ENCODE data around the gene PLAAT5. TPM values are rescaled to one million over a fixed set of nuclear protein-coding genes. Genes with fewer than 3 reads are reported as not detected.

Gene PLAAT5
- total and polyA plus RNA-seq, 2 of the 8 experiments (the other 6 are each of a cell fraction or from before 2014, with no cell fraction given): 16.0 to 18.7 TPM

- TF ChIP-seq CTBP2 (IDR thresholded peaks at IDR 0.05; ENCODE audit: borderline replicate concordance, insufficient read depth, insufficient read length, low read length) (no peak), SIX5 (IDR thresholded peaks at IDR 0.05; ENCODE audit: low read depth, low read length) (no peak), YY1 (IDR thresholded peaks at IDR 0.05; ENCODE audit: low read depth, low read length) (no peak), CREB1 (IDR thresholded peaks at IDR 0.05) (no peak), GTF2F1 (IDR thresholded peaks at IDR 0.05; ENCODE audit: borderline replicate concordance, low read depth, low read length) (no peak), CBX8 (IDR thresholded peaks at IDR 0.05; ENCODE audit: borderline replicate concordance, low read depth, low read length) (no peak), KDM4A (IDR thresholded peaks at IDR 0.05; ENCODE audit: low read depth, low read length, severe bottlenecking) (peak; percentile 38), SP2 (IDR thresholded peaks at IDR 0.05; ENCODE audit: low read length) (no peak), GABPA (IDR thresholded peaks at IDR 0.05; ENCODE audit: borderline replicate concordance, insufficient read depth, low read length) (no peak), FOSL1 (IDR thresholded peaks at IDR 0.05; ENCODE audit: insufficient read depth, low read depth, low read length) (no peak), JUND (IDR thresholded peaks at IDR 0.05; ENCODE audit: low read length) (no peak), SUZ12 (IDR thresholded peaks at IDR 0.05; ENCODE audit: low read length) (no peak), RXRA (IDR thresholded peaks at IDR 0.05; ENCODE audit: insufficient read depth, low read depth, low read length) (no peak), POU5F1 (IDR thresholded peaks at IDR 0.05; ENCODE audit: low read depth, low read length) (no peak), TAF1 (IDR thresholded peaks at IDR 0.05; ENCODE audit: low read depth, low read length) (0 out of 2 replicates have a peak, but pooled peaks have one; percentile 11)
- TF ChIP-seq, protein P1, sequence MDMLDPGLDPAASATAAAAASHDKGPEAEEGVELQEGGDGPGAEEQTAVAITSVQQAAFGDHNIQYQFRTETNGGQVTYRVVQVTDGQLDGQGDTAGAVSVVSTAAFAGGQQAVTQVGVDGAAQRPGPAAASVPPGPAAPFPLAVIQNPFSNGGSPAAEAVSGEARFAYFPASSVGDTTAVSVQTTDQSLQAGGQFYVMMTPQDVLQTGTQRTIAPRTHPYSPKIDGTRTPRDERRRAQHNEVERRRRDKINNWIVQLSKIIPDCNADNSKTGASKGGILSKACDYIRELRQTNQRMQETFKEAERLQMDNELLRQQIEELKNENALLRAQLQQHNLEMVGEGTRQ (IDR thresholded peaks at IDR 0.05; ENCODE audit: low read length): no peak
Observed at GRCh38 chr11:63490551-63491239, at the start of gene PLAAT5 (continued).
